GM12878 (cell line): ENCODE results near the gene GFOD2. TPM values are rescaled to one million over a fixed set of nuclear protein-coding genes. Genes with fewer than 3 reads are reported as not detected.

Source experiments
- ATAC-seq: fragments of 200-7000 bp; cut with Tn5 transposase; 3 replicates; pipeline ENCODE4 v1.9.1; 2020; ENCODE audit warnings: mild to moderate bottlenecking, moderate library complexity
- BruUV-seq: library from RNA; stranded (reverse); fragments of 400-500 nt; replicated peaks from 2 replicates; lab custom pipeline; 2021; lab: Mats Ljungman, UMichigan
- CTCF ChIA-PET: fragments of 300-600 bp; sonication (Branson Sonifier 250); formaldehyde crosslinking; extraction: SDS; loops from one replicate; lab custom pipeline; 2021; ENCODE audit warnings: inconsistent platforms; lab: Yijun Ruan, JAX
- POLR2A ChIA-PET: fragments of 350-600 bp; formaldehyde crosslinking; extraction: SDS; loops from one replicate; lab custom pipeline; 2021; ENCODE audit warnings: inconsistent platforms; lab: Charles Lee
- RAD21 ChIA-PET: fragments of 300-600 bp; sonication (Branson Sonifier 250); formaldehyde crosslinking; loops from one replicate; lab custom pipeline; 2023; ENCODE audit warnings: antibody characterized with exemption; ENCODE audit not compliant: unreplicated experiment; lab: Charles Lee
- SMC1A ChIA-PET: fragments of 300-600 bp; sonication (Branson Sonifier 250); formaldehyde crosslinking; loops from one replicate; lab custom pipeline; 2023; ENCODE audit not compliant: unreplicated experiment, uncharacterized antibody; lab: Charles Lee
- DNase-seq: peaks from one replicate; pipeline ENCODE4 v3.0.0-alpha.2; 2011; ENCODE audit warnings: low read depth, low spot score
- FAIRE-seq: peaks from 3 replicates; lab custom pipeline; 2011; peaks lifted over from hg19 to GRCh38; lab: Jason Lieb, UNC
- H2AFZ ChIP-seq: 2 replicates; pipeline ENCODE4 v1.6.0; 2011; ENCODE audit warnings: low read depth, low read length, control low read depth; ENCODE audit not compliant: control insufficient read depth
- H3K27ac ChIP-seq: 2 replicates; pipeline ENCODE4 v1.5.1; 2011; ENCODE audit warnings: control low read depth; ENCODE audit not compliant: control insufficient read depth, insufficient read depth
- H3K27me3 ChIP-seq, 2 experiments: replicated peaks in 1 of 2; 2 replicates each; pipeline versions ENCODE4 v1.6.0 to v1.6.1; 2011; ENCODE audit warnings: low read length in 1 of 2; ENCODE audit not compliant: control insufficient read depth in 2 of 2, insufficient read depth in 2 of 2
- H3K36me3 ChIP-seq, 2 experiments: 2 replicates each; pipeline ENCODE4 v1.5.1; 2011; ENCODE audit warnings: low read length in 1 of 2; ENCODE audit not compliant: control insufficient read depth in 2 of 2, insufficient read depth in 2 of 2
- H3K4me1 ChIP-seq: 2 replicates; pipeline ENCODE4 v1.6.1; 2011; ENCODE audit warnings: mild to moderate bottlenecking, low read length, moderate library complexity, mixed read lengths; ENCODE audit not compliant: control insufficient read depth, insufficient read depth
- H3K4me2 ChIP-seq: 2 replicates; pipeline ENCODE4 v1.6.0; 2011; ENCODE audit warnings: control low read depth; ENCODE audit not compliant: control insufficient read depth, insufficient read depth
- H3K4me3 ChIP-seq: fragments of 200-600 bp; sonication (generic); 2 replicates; pipeline ENCODE4 v1.5.1; 2016
- H3K79me2 ChIP-seq: 2 replicates; pipeline ENCODE4 v1.6.0; 2011; ENCODE audit warnings: low read length; ENCODE audit not compliant: control insufficient read depth, insufficient read depth
- H3K9ac ChIP-seq: 2 replicates; pipeline ENCODE4 v1.8.0; 2011; ENCODE audit warnings: low read length, control low read depth, mixed read lengths; ENCODE audit not compliant: control insufficient read depth, insufficient read depth
- H3K9me3 ChIP-seq: replicated peaks from 3 replicates; pipeline ENCODE4 v1.5.1; 2011; ENCODE audit warnings: mild to moderate bottlenecking, low read length; ENCODE audit not compliant: control insufficient read depth, insufficient read depth
- H4K20me1 ChIP-seq: 2 replicates; pipeline ENCODE4 v1.6.0; 2011; ENCODE audit not compliant: control insufficient read depth, insufficient read depth
- CBX5 ChIP-seq: sonication (generic); IDR thresholded peaks from 2 replicates; pipeline ENCODE4 v1.6.1; 2016; ENCODE audit warnings: low read depth, moderate library complexity, mild to moderate bottlenecking, inconsistent platforms
- CHD2 ChIP-seq: IDR thresholded peaks from 2 replicates; pipeline ENCODE4 v1.6.1; 2011; ENCODE audit warnings: low read depth, low read length, improper control_type of control experiment, borderline replicate concordance
- ETV6 ChIP-seq, 2 experiments: fragments of 450-650 bp in 1 of 2; IDR thresholded peaks in 1 of 2; conservative IDR thresholded peaks in 1 of 2; 2 replicates each; pipeline ENCODE4 v1.6.1; 2014; ENCODE audit warnings: antibody characterized with exemption in 1 of 2, borderline replicate concordance in 1 of 2, low read depth in 1 of 2, mild to moderate bottlenecking in 1 of 2, moderate library complexity in 1 of 2
- EZH2 ChIP-seq: IDR thresholded peaks from 2 replicates; pipeline ENCODE4 v1.6.1; 2012; ENCODE audit warnings: low read depth, mild to moderate bottlenecking, control low read depth, inconsistent platforms, low read length, borderline replicate concordance; ENCODE audit not compliant: control insufficient read depth
- FOS ChIP-seq: IDR thresholded peaks from 3 replicates; pipeline ENCODE4 v1.6.1; 2011; ENCODE audit warnings: borderline replicate concordance; ENCODE audit not compliant: insufficient read length; ENCODE audit errors: extremely low read depth
- IKZF1 ChIP-seq: fragments of 450-650 bp; conservative IDR thresholded peaks from 2 replicates; pipeline ENCODE4 v1.6.1; 2017; ENCODE audit warnings: antibody characterized with exemption, mild to moderate bottlenecking
- IRF4 ChIP-seq: IDR thresholded peaks from 2 replicates; pipeline ENCODE4 v1.6.1; 2011; ENCODE audit warnings: low read depth, low read length
- KAT2A ChIP-seq: conservative IDR thresholded peaks from 2 replicates; pipeline ENCODE4 v1.6.1; 2011; ENCODE audit warnings: low read depth, low read length; ENCODE audit not compliant: control insufficient read depth
- NBN ChIP-seq: fragments of 450-650 bp; IDR thresholded peaks from 2 replicates; pipeline ENCODE4 v1.6.1; 2016
- SMC3 ChIP-seq: IDR thresholded peaks from 2 replicates; pipeline ENCODE4 v1.6.1; 2011; ENCODE audit warnings: low read length, improper control_type of control experiment, borderline replicate concordance
- TBL1XR1 ChIP-seq: IDR thresholded peaks from 2 replicates; pipeline ENCODE4 v1.6.1; 2012; ENCODE audit warnings: low read depth, low read length, improper control_type of control experiment
- ZBED1 ChIP-seq: IDR thresholded peaks from 2 replicates; pipeline ENCODE4 v1.6.1; 2016; ENCODE audit warnings: borderline replicate concordance
- ZSCAN29 ChIP-seq: fragments of 450-650 bp; IDR thresholded peaks from 2 replicates; pipeline ENCODE4 v1.6.1; 2017; ENCODE audit warnings: mild to moderate bottlenecking, moderate library complexity
- WGBS: methylation state at CpG from one replicate; pipeline ENCODE4 v1.1.6; 2016; ENCODE audit warnings: low lambda C conversion rate; ENCODE audit not compliant: insufficient replicate concordance, insufficient coverage; ENCODE audit errors: missing lambda C conversion rate; 5-methylcytosine and 5-hydroxymethylcytosine counted together
- in situ Hi-C: fragments of 300-500 bp; cut with MboI; formaldehyde crosslinking; loops from 9 replicates; pipeline ENCODE4 v1.14.3; 2018; ENCODE audit warnings: mixed read lengths
- intact Hi-C: fragments of 100-400 bp; cut with micrococcal nuclease; formaldehyde crosslinking; loops from one replicate; pipeline ENCODE4 v1.14.2; 2022; ENCODE audit not compliant: unreplicated experiment
- polyA plus RNA-seq, 11 experiments: library from polyadenylated mRNA; depleted of rRNA in 4 of 11; unstranded in 6 of 11; stranded (reverse) in 5 of 11; fragments of >200 nt; fragmentation: Nextera tagmentation in 4 of 11; fragmentation: Illumina TruSeq in 1 of 11; extraction: Ambion mirVana in 4 of 11; extraction: Trizol in 1 of 11; gene quantifications; 1 replicate in 1 of 11; 2 replicates in 10 of 11; pipeline versions ENCODE4 v1.2.1 to v1.2.3, GENCODE V29; 2011 to 2016; ENCODE audit warnings: inconsistent platforms in 2 of 11, missing spikeins in 2 of 11, low read depth in 1 of 11
- total RNA-seq, 4 experiments: library from RNA; depleted of rRNA in 3 of 4; stranded (reverse); fragments of >200 nt in 3 of 4; fragmentation: Illumina TruSeq in 1 of 4; extraction: Trizol in 1 of 4; gene quantifications; 2 replicates each; pipeline versions ENCODE4 v1.2.1 to v1.2.3, GENCODE V29; 2013 to 2021
- TF ChIP-seq, protein P1 (sequence below): IDR thresholded peaks from 2 replicates; pipeline ENCODE4 v1.6.1; 2012; ENCODE audit warnings: mild to moderate bottlenecking, low read depth, low read length
- TF ChIP-seq, protein P2 (sequence below), 3 experiments: IDR thresholded peaks in 2 of 3; conservative IDR thresholded peaks in 1 of 3; 2 replicates each; pipeline ENCODE4 v1.5.1; 2011; ENCODE audit warnings: low read depth in 3 of 3, low read length in 3 of 3, mild to moderate bottlenecking in 3 of 3, control low read depth in 2 of 3, moderate library complexity in 2 of 3, inconsistent platforms in 1 of 3, mixed read lengths in 1 of 3; ENCODE audit not compliant: control insufficient read depth in 2 of 3, insufficient read depth in 1 of 3; ENCODE audit errors: extremely low read depth in 1 of 3

GFOD2 gene
- total and polyA plus RNA-seq, 10 of the 15 experiments (the other 5 are each of a cell fraction or from before 2014, with no cell fraction given): 2.0 to 15.9 (median 12.0) TPM

DNA sequence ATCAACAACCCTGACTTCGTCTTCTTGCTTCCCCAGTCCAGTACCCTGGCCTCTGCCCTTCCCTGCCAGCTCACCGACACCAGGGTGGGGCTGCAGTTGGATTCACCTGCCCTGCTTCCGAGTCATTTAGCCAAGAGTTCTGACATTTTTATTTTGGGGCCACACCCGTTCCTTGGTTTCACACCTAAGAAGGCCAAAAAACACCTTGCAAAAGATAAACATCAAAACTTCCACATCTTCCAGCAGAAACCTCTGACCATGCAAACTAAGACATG, 41.8 kb upstream of the GFOD2 start:
- in situ Hi-C loops: no loop called here
- intact Hi-C loops: no loop called here
- BruUV-seq: TSS peak; percentile 43
- H3K4me3 ChIP-seq: no peak overlapping the region
- 98% methylated on average over 4 of the region's 4 CpGs for WGBS
- ATAC-seq: no peak
- H4K20me1 ChIP-seq: peaks cover 2% of the 10 kb centered on the region
- H3K4me1 ChIP-seq: no peaks in the 10 kb centered on the region
- POLR2A ChIA-PET: no interaction called here
- SMC1A ChIA-PET: interaction anchor here (1.0 kb wide), 1 partner anchor 10 kb away, joined by 3 read pairs; no protein-coding TSS in a partner anchor
- 0 out of 2 replicates have a peak, but pooled peaks cover 1% of the 10 kb centered on the region for H3K79me2 ChIP-seq
- no peak for DNase-seq
- FAIRE-seq: no peak
- RAD21 ChIA-PET: no interaction called here
- no peaks in the 10 kb centered on the region for H3K27me3 ChIP-seq
- no peaks in the 10 kb centered on the region for H3K9me3 ChIP-seq
- H3K27ac ChIP-seq: no peak overlapping the region
- H3K9ac ChIP-seq: no peak overlapping the region
- TF ChIP-seq CBX5: no peak
- TF ChIP-seq ZSCAN29: no peak
- no peak for TF ChIP-seq ZBED1
- TF ChIP-seq, protein P1, sequence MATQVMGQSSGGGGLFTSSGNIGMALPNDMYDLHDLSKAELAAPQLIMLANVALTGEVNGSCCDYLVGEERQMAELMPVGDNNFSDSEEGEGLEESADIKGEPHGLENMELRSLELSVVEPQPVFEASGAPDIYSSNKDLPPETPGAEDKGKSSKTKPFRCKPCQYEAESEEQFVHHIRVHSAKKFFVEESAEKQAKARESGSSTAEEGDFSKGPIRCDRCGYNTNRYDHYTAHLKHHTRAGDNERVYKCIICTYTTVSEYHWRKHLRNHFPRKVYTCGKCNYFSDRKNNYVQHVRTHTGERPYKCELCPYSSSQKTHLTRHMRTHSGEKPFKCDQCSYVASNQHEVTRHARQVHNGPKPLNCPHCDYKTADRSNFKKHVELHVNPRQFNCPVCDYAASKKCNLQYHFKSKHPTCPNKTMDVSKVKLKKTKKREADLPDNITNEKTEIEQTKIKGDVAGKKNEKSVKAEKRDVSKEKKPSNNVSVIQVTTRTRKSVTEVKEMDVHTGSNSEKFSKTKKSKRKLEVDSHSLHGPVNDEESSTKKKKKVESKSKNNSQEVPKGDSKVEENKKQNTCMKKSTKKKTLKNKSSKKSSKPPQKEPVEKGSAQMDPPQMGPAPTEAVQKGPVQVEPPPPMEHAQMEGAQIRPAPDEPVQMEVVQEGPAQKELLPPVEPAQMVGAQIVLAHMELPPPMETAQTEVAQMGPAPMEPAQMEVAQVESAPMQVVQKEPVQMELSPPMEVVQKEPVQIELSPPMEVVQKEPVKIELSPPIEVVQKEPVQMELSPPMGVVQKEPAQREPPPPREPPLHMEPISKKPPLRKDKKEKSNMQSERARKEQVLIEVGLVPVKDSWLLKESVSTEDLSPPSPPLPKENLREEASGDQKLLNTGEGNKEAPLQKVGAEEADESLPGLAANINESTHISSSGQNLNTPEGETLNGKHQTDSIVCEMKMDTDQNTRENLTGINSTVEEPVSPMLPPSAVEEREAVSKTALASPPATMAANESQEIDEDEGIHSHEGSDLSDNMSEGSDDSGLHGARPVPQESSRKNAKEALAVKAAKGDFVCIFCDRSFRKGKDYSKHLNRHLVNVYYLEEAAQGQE: no peak
- TF ChIP-seq CHD2: no peak
- no peak for TF ChIP-seq NBN
- TF ChIP-seq EZH2: no peak
- no peak for TF ChIP-seq IKZF1
- TF ChIP-seq IRF4: no peak
- TF ChIP-seq FOS: no peak
- TF ChIP-seq, protein P2, sequence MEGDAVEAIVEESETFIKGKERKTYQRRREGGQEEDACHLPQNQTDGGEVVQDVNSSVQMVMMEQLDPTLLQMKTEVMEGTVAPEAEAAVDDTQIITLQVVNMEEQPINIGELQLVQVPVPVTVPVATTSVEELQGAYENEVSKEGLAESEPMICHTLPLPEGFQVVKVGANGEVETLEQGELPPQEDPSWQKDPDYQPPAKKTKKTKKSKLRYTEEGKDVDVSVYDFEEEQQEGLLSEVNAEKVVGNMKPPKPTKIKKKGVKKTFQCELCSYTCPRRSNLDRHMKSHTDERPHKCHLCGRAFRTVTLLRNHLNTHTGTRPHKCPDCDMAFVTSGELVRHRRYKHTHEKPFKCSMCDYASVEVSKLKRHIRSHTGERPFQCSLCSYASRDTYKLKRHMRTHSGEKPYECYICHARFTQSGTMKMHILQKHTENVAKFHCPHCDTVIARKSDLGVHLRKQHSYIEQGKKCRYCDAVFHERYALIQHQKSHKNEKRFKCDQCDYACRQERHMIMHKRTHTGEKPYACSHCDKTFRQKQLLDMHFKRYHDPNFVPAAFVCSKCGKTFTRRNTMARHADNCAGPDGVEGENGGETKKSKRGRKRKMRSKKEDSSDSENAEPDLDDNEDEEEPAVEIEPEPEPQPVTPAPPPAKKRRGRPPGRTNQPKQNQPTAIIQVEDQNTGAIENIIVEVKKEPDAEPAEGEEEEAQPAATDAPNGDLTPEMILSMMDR (IDR thresholded peaks at IDR 0.05 in 2 of 3, conservative IDR thresholded peaks at IDR 0.05 in 1 of 3; ENCODE audit: control insufficient read depth in 2 of 3, extremely low read depth in 1 of 3, insufficient read depth in 1 of 3, low read depth in 3 of 3, low read length in 3 of 3): no peak
- TF ChIP-seq TBL1XR1: no peak
- no peak for TF ChIP-seq ETV6 (conservative IDR thresholded peaks at IDR 0.05 in 1 of 2, IDR thresholded peaks at IDR 0.05 in 1 of 2; ENCODE audit: borderline replicate concordance in 1 of 2, low read depth in 1 of 2)
- no peak for TF ChIP-seq SMC3
- TF ChIP-seq KAT2A: no peak
- peaks cover 3 to 8% of the 10 kb centered on the region in 2 experiments; a peak in 3 of 4 replicates for H3K36me3 ChIP-seq
- CTCF ChIA-PET: no interaction called here
- H3K4me2 ChIP-seq: no peak overlapping the region
- no peak overlapping the region for H2AFZ ChIP-seq
